HCT116 (cell line): ENCODE data around the gene ANKRD40CL. TPM values are rescaled to one million over a fixed set of nuclear protein-coding genes. Genes with fewer than 3 reads are reported as not detected.

ENCODE experiments used
- ATAC-seq: fragments of 200-7000 bp; cut with Tn5 transposase; 2 replicates; pipeline ENCODE4 v1.9.1; 2020; ENCODE audit warnings: mild to moderate bottlenecking, moderate library complexity
- BruUV-seq: library from RNA; stranded (reverse); fragments of 400-500 nt; replicated peaks from 2 replicates; lab custom pipeline; 2021; lab: Mats Ljungman, UMichigan
- CTCF ChIA-PET: fragments of 300-600 bp; sonication (Branson Sonifier 250); formaldehyde crosslinking; loops from one replicate; lab custom pipeline; 2021; ENCODE audit warnings: antibody characterized with exemption; lab: Charles Lee
- POLR2A ChIA-PET: fragments of 300-600, 350-600 bp; sonication (Branson Sonifier 250); formaldehyde crosslinking; loops from one replicate; lab custom pipeline; 2021; ENCODE audit warnings: antibody characterized with exemption; lab: Charles Lee
- RAD21 ChIA-PET, 2 experiments: fragments of 300-600 bp; sonication (Branson Sonifier 250); formaldehyde crosslinking; loops; one replicate each; lab custom pipeline; 2023; ENCODE audit warnings: low total read pairs in 2 of 2; ENCODE audit not compliant: uncharacterized antibody in 2 of 2, unreplicated experiment in 2 of 2, low non-redundant PET in 1 of 2; lab: Charles Lee
- DNase-seq: peaks from one replicate; pipeline ENCODE4 v3.0.0-alpha.2; 2010; ENCODE audit warnings: low read depth, low spot score
- H2AFZ ChIP-seq: fragments of 200-600 bp; shearing (Covaris generic), sonication (generic); 2 replicates; pipeline ENCODE4 v1.6.1; 2017; ENCODE audit warnings: low read depth, mixed run types, mixed read lengths, antibody characterized with exemption, low read length; ENCODE audit not compliant: poor library complexity, severe bottlenecking
- H3K27ac ChIP-seq: 2 replicates; pipeline ENCODE4 v1.5.1; 2012; ENCODE audit warnings: low read depth, low read length
- H3K27me3 ChIP-seq: fragments of 200-600 bp; sonication (generic); 2 replicates; pipeline ENCODE4 v1.6.1; 2016; ENCODE audit warnings: mixed run types, low read length, mixed read lengths; ENCODE audit not compliant: insufficient read depth
- H3K36me3 ChIP-seq, 2 experiments: fragments of 200-500 bp in 1 of 2; fragments of 200-600 bp in 1 of 2; sonication (Bioruptor generic) in 1 of 2; sonication (generic) in 1 of 2; 2 replicates each; pipeline versions ENCODE4 v1.5.1 to v1.6.1; 2014 to 2016; ENCODE audit warnings: low read length in 2 of 2, inconsistent platforms in 1 of 2, mixed read lengths in 1 of 2, mixed run types in 1 of 2; ENCODE audit not compliant: insufficient read depth in 2 of 2, control insufficient read depth in 1 of 2
- H3K4me1 ChIP-seq, 2 experiments: fragments of 200-600 bp in 1 of 2; sonication (generic) in 1 of 2; 2 replicates each; pipeline versions ENCODE4 v1.5.1 to v1.6.1; 2012 to 2017; ENCODE audit warnings: low read length in 2 of 2, inconsistent platforms in 1 of 2, mild to moderate bottlenecking in 1 of 2, mixed read lengths in 1 of 2, mixed run types in 1 of 2, moderate library complexity in 1 of 2; ENCODE audit not compliant: insufficient read depth in 2 of 2, control insufficient read depth in 1 of 2
- H3K4me2 ChIP-seq: fragments of 200-600 bp; sonication (generic); 2 replicates; pipeline ENCODE4 v1.6.1; 2017; ENCODE audit warnings: mixed run types, low read length, mixed read lengths
- H3K4me3 ChIP-seq, 2 experiments: fragments of 200-600 bp in 1 of 2; sonication (generic) in 1 of 2; replicated peaks in 1 of 2; 2 replicates each; pipeline ENCODE4 v1.5.1; 2011 to 2016; ENCODE audit warnings: low read length in 2 of 2, control low read depth in 1 of 2, low read depth in 1 of 2, mild to moderate bottlenecking in 1 of 2, mixed read lengths in 1 of 2, mixed run types in 1 of 2
- H3K79me2 ChIP-seq: fragments of 200-600 bp; sonication (generic); 2 replicates; pipeline ENCODE4 v1.6.1; 2017; ENCODE audit warnings: mild to moderate bottlenecking, mixed run types, low read length, moderate library complexity, mixed read lengths; ENCODE audit not compliant: insufficient read depth
- H3K9ac ChIP-seq: fragments of 200-600 bp; sonication (generic); 2 replicates; pipeline ENCODE4 v1.6.1; 2016; ENCODE audit warnings: low read length, mixed read lengths
- H3K9me2 ChIP-seq: fragments of 200-600 bp; sonication (generic), shearing (Covaris generic); 2 replicates; pipeline ENCODE4 v1.6.1; 2017; ENCODE audit warnings: mixed run types, mild to moderate bottlenecking, moderate library complexity; ENCODE audit not compliant: insufficient read depth
- H3K9me3 ChIP-seq, 2 experiments: fragments of 200-500 bp in 1 of 2; fragments of 200-600 bp in 1 of 2; sonication (Bioruptor generic) in 1 of 2; sonication (generic) in 1 of 2; 2 replicates each; pipeline ENCODE4 v1.6.1; 2014 to 2017; ENCODE audit warnings: low read length in 2 of 2, mixed read lengths in 2 of 2, inconsistent platforms in 1 of 2, low read depth in 1 of 2, mild to moderate bottlenecking in 1 of 2, mixed run types in 1 of 2, moderate library complexity in 1 of 2; ENCODE audit not compliant: control insufficient read depth in 1 of 2, insufficient read depth in 1 of 2
- H4K20me1 ChIP-seq: fragments of 200-600 bp; sonication (generic), shearing (Covaris generic); 2 replicates; pipeline ENCODE4 v1.6.1; 2017; ENCODE audit warnings: mixed run types, mild to moderate bottlenecking, moderate library complexity; ENCODE audit not compliant: insufficient read depth
- ATF3 ChIP-seq: IDR thresholded peaks from 2 replicates; pipeline ENCODE4 v1.6.1; 2012
- CBX3 ChIP-seq: IDR thresholded peaks from 2 replicates; pipeline ENCODE4 v1.6.1; 2012; ENCODE audit warnings: low read depth
- CEBPB ChIP-seq: IDR thresholded peaks from 2 replicates; pipeline ENCODE4 v1.6.1; 2012; ENCODE audit warnings: low read depth
- CTCF ChIP-seq, 3 experiments: fragments of 200-600 bp in 1 of 3; sonication (generic) in 1 of 3; IDR thresholded peaks in 2 of 3; conservative IDR thresholded peaks in 1 of 3; 2 replicates each; pipeline ENCODE4 v1.5.1; 2012 to 2017; ENCODE audit warnings: low read depth in 2 of 3, low read length in 2 of 3, antibody characterized with exemption in 1 of 3, borderline replicate concordance in 1 of 3, control low read depth in 1 of 3, mild to moderate bottlenecking in 1 of 3, mixed read lengths in 1 of 3, mixed run types in 1 of 3, moderate library complexity in 1 of 3; ENCODE audit not compliant: insufficient read depth in 1 of 3
- EZH2 ChIP-seq: fragments of 200-600 bp; sonication (generic); IDR thresholded peaks from 2 replicates; pipeline ENCODE4 v1.6.1; 2017; ENCODE audit warnings: antibody characterized with exemption, mixed run types
- EZH2phosphoT487 ChIP-seq: fragments of 200-600 bp; IDR thresholded peaks from 2 replicates; pipeline ENCODE4 v1.6.1; 2018; ENCODE audit warnings: antibody characterized with exemption, borderline replicate concordance
- FOSL1 ChIP-seq: IDR thresholded peaks from 2 replicates; pipeline ENCODE4 v1.6.1; 2012; ENCODE audit warnings: low read depth
- JUND ChIP-seq: IDR thresholded peaks from 2 replicates; pipeline ENCODE4 v1.6.1; 2012
- POLR2A ChIP-seq: IDR thresholded peaks from 2 replicates; pipeline ENCODE4 v1.7.0; 2011; ENCODE audit warnings: borderline replicate concordance; ENCODE audit not compliant: insufficient read depth, insufficient read length; ENCODE audit errors: extremely low read depth
- RAD21 ChIP-seq: IDR thresholded peaks from 2 replicates; pipeline ENCODE4 v1.6.1; 2012; ENCODE audit warnings: low read depth, mild to moderate bottlenecking
- SIN3A ChIP-seq: IDR thresholded peaks from 2 replicates; pipeline ENCODE4 v1.6.1; 2012; ENCODE audit warnings: low read depth
- TCF7L2 ChIP-seq: IDR thresholded peaks from 2 replicates; pipeline ENCODE4 v1.7.0; 2011; ENCODE audit warnings: borderline replicate concordance, inconsistent platforms; ENCODE audit not compliant: insufficient read depth, insufficient read length; ENCODE audit errors: extremely low read depth
- ZFX ChIP-seq: fragments of 450-650 bp; IDR thresholded peaks from 2 replicates; pipeline ENCODE4 v1.6.1; 2017
- intact Hi-C: fragments of 100-400 bp; cut with micrococcal nuclease; formaldehyde crosslinking; loops from 2 replicates; pipeline ENCODE4 v1.10.0; 2022
- total RNA-seq: library from RNA; stranded (reverse); gene quantifications from one replicate; pipeline ENCODE4 v1.2.1, GENCODE V29; 2021; ENCODE audit not compliant: unreplicated experiment
- TF ChIP-seq, protein P1 (sequence below): IDR thresholded peaks from 2 replicates; pipeline ENCODE4 v1.6.1; 2012; ENCODE audit warnings: low read depth
- TF ChIP-seq, protein P2 (sequence below): IDR thresholded peaks from 2 replicates; pipeline ENCODE4 v1.6.1; 2011; ENCODE audit warnings: mild to moderate bottlenecking, low read length, moderate library complexity; ENCODE audit not compliant: insufficient replicate concordance; ENCODE audit errors: extremely low read depth

The ANKRD40CL gene
- total RNA-seq, 1 experiment from 2014 or later, result 0.57 TPM

DNA sequence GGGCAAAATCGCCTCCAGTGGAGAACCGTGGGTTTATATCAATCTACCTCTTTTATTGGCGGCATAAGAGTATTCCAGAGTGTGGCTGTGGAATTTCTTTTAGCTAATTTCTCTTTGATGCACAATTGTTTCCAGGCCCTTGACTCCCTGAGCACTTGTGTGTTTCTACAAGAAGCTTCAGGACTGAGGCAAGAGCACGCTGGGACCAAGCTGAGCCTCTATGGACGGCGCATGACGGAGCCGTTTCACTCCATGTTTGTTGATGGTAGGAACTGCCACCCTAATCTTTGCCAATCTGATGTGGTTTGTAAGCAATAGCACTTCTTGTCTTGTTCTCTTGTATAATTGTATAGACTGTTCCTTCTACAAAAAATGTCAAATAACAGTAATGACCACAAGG is 11.2 kb upstream of the ANKRD40CL start:
- no peaks in the 10 kb centered on the region for H4K20me1 ChIP-seq
- no peak overlapping the region for H3K9ac ChIP-seq
- no TSS peak for BruUV-seq
- peaks cover 0 to 8% of the 10 kb centered on the region in 2 experiments; a peak in 2 of 4 replicates for H3K4me1 ChIP-seq
- H3K4me3 ChIP-seq, result no peak overlapping the region
- no peak overlapping the region for H3K4me2 ChIP-seq
- ChIA-PET POLR2A (no interaction called here), CTCF (no interaction called here), RAD21 (no interaction called here)
- H3K9me2 ChIP-seq, result no peaks in the 10 kb centered on the region
- H3K79me2 ChIP-seq, result no peaks in the 10 kb centered on the region
- no peaks in the 10 kb centered on the region for H3K9me3 ChIP-seq
- ATAC-seq, result no peak
- no peak overlapping the region for H3K27ac ChIP-seq
- no peaks in the 10 kb centered on the region for H3K36me3 ChIP-seq
- H3K27me3 ChIP-seq, result no peaks in the 10 kb centered on the region
- no peak for DNase-seq
- TF ChIP-seq CEBPB, result no peak
- TF ChIP-seq CBX3, result no peak
- TF ChIP-seq ZFX, result no peak
- no peak for TF ChIP-seq TCF7L2
- TF ChIP-seq EZH2, result no peak
- no peak for TF ChIP-seq RAD21
- no peak for TF ChIP-seq CTCF (IDR thresholded peaks at IDR 0.05 in 2 of 3, conservative IDR thresholded peaks at IDR 0.05 in 1 of 3; ENCODE audit: borderline replicate concordance in 1 of 3, insufficient read depth in 1 of 3, low read depth in 2 of 3, low read length in 2 of 3)
- TF ChIP-seq FOSL1, result no peak
- TF ChIP-seq SIN3A, result no peak
- TF ChIP-seq ATF3, result no peak
- TF ChIP-seq JUND, result no peak
- no peak for TF ChIP-seq EZH2phosphoT487
- TF ChIP-seq, protein P1, sequence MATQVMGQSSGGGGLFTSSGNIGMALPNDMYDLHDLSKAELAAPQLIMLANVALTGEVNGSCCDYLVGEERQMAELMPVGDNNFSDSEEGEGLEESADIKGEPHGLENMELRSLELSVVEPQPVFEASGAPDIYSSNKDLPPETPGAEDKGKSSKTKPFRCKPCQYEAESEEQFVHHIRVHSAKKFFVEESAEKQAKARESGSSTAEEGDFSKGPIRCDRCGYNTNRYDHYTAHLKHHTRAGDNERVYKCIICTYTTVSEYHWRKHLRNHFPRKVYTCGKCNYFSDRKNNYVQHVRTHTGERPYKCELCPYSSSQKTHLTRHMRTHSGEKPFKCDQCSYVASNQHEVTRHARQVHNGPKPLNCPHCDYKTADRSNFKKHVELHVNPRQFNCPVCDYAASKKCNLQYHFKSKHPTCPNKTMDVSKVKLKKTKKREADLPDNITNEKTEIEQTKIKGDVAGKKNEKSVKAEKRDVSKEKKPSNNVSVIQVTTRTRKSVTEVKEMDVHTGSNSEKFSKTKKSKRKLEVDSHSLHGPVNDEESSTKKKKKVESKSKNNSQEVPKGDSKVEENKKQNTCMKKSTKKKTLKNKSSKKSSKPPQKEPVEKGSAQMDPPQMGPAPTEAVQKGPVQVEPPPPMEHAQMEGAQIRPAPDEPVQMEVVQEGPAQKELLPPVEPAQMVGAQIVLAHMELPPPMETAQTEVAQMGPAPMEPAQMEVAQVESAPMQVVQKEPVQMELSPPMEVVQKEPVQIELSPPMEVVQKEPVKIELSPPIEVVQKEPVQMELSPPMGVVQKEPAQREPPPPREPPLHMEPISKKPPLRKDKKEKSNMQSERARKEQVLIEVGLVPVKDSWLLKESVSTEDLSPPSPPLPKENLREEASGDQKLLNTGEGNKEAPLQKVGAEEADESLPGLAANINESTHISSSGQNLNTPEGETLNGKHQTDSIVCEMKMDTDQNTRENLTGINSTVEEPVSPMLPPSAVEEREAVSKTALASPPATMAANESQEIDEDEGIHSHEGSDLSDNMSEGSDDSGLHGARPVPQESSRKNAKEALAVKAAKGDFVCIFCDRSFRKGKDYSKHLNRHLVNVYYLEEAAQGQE, result no peak
- no peak for TF ChIP-seq POLR2A
- TF ChIP-seq, protein P2, sequence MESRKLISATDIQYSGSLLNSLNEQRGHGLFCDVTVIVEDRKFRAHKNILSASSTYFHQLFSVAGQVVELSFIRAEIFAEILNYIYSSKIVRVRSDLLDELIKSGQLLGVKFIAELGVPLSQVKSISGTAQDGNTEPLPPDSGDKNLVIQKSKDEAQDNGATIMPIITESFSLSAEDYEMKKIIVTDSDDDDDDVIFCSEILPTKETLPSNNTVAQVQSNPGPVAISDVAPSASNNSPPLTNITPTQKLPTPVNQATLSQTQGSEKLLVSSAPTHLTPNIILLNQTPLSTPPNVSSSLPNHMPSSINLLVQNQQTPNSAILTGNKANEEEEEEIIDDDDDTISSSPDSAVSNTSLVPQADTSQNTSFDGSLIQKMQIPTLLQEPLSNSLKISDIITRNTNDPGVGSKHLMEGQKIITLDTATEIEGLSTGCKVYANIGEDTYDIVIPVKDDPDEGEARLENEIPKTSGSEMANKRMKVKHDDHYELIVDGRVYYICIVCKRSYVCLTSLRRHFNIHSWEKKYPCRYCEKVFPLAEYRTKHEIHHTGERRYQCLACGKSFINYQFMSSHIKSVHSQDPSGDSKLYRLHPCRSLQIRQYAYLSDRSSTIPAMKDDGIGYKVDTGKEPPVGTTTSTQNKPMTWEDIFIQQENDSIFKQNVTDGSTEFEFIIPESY, result no peak
- no peak overlapping the region for H2AFZ ChIP-seq
- intact Hi-C loops, result no loop called here
